Anterior cingulate cortex (tissue), 58 donors: ENCODE data around the gene HMGXB4.

Source experiments
- DNase-seq, 58 donors: peaks; one replicate each; lab custom pipeline; 2025; lab: John Stamatoyannopoulos, UW

The HMGXB4 gene

DNA sequence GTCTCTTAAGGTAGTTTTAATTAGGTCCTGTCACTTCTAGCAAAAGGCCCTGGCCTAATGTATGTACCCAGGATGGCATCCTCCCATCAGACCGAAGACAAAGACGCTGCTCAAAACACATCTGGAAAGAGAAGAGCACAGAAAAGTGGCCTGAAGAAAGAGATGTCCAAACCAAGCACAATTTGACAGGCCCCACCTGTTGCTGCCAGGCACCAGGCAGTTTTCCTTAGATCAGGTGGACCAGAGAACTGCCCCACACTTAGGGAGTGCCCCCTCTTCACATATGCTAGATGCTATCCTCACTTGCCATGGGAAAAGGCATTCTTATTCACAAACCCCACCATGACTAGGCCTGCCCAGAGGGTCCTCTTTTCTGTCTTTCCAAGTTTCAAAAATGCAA lies 3.3 kb upstream of the HMGXB4 start:
- no peak for DNase-seq

DNA sequence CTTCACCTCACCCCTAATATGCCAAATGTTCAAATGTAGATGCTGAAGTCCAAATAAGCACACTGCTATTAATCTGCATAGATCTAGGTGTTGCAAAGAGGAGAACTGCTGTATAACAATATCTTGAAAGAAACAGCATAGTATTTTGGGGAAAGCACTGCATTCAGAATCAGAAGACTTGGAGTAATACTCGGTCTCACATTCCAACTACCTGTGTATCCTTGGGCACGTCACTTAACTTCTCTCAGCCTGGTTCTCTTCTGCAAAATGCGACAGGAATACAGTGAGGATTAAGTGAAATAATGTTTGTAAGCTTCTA lies 332 bp upstream of the HMGXB4 start:
- DNase-seq = no peak

DNA sequence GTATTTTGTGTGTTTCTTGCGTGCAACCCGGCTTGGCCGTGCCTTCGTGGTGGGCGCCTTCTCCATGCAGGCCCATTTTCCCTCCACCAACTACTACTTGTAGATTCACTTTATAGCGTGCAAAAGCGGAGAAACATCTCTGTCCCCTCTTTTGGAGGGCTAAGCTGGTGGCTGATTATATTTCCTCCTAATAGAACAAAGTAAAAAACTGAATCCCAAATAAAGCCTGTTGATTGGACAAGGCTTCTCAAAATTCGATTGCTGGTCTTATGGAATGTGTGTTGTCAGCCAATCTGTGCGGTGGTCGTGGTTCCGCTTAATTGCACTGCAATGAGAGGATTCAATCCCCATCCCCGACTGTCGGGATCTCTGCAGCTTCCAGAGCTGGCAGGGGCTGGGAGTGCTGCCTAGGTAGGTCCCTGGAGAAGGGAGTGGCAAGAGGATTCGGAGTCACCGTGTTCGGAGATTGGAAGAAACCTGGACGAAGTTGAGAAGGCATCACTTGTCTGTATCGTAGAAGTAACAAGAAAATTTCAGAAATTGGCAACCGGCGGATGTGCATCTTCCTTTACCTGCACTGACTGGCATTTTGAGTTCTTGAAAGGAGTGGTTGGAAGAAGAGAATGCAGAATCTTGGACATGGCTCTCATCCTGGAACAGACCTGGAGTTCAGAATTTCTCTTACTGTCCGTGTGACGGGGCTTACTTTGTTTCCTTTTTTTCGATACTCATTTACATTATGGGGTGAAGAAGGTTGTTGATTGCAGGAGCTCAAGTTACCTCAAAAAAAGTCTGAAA lies 1.1 kb downstream of the HMGXB4 start:
- peak in 1 of 58 donors; percentile 1 for DNase-seq

DNA sequence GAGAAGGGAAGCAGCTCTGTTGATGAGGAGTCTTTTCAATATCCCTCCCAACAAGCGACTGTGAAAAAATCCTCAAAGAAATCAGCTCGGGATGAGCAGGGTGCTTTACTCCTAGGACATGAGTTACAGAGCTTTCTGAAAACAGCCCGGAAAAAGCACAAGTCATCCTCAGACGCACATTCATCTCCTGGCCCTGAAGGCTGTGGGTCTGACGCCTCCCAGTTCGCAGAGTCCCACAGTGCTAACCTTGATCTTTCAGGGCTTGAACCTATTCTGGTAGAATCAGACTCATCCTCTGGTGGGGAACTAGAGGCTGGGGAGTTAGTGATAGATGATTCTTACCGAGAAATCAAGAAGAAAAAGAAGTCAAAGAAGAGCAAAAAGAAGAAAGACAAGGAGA lies 7.7 kb downstream of the HMGXB4 start:
- DNase-seq = no peak

DNA sequence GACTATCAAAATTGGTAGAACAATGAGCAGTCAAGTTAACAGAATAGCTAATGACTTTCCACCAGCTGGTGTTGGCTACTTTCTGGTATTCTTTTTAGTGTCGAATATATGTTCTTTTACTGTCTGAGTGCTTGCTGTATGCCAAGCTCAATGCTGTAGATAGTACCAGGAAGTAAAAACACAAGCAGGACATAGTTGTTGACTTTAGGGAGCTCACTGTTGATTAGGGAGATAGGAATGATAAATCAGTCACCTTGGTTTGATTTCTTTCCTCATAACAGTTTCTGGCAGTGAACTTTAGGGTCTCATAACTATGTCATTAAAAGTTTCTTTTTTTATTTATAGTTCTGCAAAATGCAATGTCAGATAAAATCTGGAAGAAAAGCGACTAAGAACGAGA lies 9.0 kb downstream of the HMGXB4 start:
- DNase-seq = no peak

DNA sequence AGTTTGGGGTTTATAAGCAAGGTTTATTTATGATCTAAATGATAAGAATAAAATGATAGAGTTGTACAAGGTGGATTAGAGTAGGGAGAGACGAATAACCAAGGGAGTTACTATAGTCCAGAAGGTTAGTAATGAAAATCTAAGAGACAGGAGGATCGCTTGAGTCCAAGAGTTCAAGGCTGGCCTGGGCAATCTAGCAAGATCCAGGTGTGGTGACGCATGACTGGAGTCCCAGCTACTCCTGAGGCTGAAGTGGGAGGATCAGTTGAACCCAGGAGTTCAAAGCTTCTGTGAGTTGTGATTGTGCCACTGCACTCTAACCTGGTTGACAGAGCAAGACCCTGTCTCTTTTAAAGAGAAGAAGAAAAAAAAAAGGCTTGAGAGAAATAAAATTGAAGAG lies 12.3 kb downstream of the HMGXB4 start:
- no peak for DNase-seq

DNA sequence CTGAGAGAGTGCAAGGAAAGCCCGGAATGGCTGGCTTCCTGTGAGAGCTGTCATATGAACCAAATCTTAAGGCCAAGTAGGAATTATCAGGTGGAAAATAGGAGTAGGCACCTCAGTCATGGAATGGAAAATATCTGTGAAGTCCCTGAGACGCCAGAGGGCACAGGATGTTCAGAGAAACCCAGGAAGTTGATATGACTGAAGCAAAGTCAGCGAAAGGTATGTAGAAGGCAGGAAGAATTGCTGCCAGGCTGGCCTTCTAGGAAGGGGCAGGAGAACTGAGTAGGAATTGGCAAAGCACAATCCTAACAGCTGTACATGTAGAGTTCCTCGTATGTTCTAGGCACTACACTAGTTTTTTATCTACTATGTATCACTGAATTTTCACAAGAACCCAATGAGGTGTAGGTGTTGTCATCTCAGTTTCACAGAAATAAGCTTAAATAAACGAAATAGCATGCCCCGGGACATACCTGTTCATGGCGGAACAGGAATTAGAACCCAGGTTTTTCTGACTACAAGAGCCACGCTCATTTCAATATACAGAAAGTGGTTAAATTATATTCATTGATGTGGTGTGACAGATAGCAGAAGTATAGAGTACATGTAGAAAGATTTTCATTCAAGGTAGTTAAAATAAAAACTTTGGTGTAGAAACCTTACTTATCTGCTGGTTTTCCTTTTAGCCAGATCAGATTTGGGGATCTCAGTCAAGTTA lies 17.0 kb downstream of the HMGXB4 start:
- DNase-seq = no peak

DNA sequence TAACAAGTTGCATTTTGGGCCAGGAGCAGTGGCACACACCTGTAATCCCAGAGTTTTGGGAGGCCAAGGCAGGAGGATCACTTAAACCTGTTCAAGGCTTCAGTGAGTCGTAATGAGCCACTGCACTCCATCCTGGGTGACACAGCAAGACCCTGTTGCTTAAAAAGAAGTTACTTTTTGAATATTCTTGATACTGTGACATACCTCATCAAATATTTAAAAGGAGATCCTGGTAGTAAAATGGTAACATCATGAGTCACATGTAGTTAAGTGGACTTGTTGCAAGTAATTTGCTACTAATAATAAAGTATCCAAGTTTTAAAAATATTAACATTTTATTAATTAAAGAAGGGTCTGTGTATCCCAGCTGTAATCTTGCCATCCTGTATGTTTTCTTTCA lies 18.3 kb downstream of the HMGXB4 start:
- no peak for DNase-seq

DNA sequence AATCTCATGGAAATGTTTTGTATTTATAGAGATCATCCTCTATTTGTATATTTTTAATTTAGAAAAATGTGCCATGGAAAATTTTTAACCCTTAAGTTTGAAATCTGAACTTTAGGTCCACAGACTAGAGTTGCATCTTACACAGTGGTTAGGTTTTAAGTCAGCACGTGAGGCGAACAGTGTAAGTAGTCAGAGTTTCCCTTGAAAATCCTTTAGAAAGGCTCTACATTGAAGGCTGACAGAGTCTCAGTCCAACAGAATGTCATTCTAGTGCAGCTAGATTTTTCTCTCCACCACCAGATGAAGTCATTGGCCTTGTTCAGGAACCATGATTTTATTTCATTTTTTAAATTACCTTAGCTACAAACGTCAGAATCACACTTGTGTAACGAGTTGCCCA lies 18.7 kb downstream of the HMGXB4 start:
- DNase-seq = no peak

DNA sequence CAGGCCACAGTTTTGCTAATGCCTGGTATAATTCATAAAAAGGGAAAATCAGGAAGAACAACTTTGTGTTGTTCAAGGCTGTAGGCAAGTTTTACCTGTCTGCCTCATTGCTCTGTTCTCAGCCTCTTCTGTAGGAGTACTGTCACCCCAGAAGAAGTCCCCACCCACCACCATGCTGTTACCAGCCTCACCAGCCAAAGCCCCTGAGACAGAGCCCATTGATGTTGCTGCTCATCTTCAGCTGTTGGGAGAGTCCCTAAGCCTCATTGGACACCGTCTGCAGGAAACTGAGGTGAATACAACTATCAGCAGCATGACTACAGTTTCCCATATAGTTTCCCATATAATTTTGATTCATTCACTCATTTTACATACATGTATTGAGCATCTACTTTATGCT lies 30.8 kb downstream of the HMGXB4 start:
- DNase-seq = no peak

DNA sequence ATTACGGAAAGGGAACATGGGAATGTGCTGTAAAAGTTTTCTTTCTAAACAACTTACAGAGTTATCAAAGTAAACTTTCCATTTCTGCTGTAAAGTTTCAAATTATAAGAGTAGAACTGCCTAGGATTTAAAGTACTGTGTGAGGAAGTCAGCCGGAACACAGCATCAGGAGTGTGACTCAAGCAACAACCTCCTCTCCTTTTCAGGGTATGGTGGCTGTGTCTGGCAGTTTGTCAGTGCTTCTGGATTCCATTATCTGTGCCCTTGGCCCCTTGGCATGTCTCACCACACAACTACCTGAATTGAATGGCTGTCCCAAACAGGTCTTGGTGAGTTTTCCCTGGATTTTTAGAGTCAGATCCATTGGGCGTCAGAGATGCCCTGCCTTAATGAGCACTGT lies 35.5 kb downstream of the HMGXB4 start:
- no peak for DNase-seq

DNA sequence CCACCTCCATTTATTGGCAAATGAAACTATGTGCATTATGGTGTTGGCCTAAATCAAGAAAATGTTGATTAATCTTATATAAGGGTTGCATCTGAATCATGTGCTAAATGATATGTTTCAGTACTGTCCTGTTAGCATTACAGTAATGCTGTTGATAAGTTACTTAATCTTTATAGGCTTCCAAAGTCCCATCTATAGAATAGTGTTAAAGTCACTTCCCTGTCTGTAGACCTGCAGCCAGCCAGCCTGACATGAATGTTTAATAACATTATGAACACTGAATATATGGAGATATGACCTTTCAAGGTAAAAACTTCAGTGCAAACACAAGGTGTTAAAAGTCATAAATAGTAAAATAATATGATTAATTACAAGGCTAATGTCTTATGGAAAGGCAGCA lies 38.8 kb downstream of the HMGXB4 start:
- DNase-seq = no peak

DNA sequence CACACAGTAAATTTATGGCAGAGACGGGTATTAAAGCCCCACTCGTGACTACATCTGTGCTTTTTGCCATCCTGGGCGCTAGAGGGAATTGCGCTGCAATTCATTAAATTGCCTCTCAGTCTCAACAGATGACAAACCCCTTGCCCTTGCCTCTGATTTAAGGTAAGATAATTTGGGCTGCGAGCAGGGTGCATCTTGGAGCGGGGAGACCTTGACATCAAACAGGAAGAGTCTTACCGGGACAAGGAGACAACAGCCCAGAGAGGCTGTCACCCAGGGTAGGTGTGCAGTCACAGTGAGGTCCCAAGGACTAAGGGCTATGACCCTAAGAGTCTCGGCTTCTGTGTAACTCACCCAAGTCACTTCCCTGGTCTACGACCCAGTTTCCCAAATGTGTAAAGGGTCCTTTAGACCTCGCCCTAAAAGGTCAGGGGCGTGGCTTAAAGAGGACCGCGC lies 42.0 kb downstream of the HMGXB4 start:
- DNase-seq = peak in 9 of 58 donors; percentile 19 to 68 (median 59)

DNA sequence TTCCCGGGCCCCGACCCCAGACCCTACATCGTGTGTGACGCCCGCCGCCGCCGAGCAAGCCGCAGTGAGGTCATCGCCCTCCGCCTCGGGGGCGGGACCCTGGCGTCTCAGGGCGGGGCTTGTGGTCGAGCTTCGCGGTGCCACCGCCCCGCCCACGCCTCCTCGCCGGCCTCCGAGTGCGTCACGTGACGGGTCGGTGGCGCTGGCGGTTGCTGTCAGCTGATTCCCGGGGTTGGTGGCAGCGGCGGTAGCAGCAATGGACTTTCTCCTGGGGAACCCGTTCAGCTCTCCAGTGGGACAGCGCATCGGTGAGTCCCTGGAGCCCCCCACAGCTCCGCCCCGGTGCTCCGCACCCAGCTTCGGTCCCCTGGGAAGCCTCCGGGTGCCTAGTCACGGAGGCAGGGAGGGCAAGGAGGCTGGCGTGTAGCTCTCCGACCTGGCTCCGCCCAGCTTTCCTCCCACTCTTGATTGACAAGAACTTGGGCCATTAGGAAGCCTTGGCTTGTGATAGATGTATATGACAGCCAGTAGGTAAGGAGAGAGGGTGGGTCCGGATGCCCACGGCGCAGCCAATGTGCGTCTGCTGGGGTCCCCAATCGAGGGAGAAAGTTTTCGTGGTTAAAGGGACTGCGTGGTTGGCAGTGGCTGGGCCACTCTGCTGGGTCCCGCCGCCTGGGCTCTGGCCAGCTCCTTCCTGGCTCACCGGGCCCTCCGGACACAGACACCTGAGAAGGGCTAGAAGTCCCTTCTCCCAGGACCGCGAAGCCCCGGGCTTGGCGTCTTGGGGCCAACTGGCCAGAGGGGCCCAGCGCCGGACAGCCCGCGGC lies 42.6 kb downstream of the HMGXB4 start, which contains the start of gene TOM1:
TOM1 (plus strand) TSS at position 222 of the 827 bp plus-strand sequence; CDS start at position 257, 35 bp downstream.
- DNase-seq = peak; percentile 79 to 100 (median 96)

DNA sequence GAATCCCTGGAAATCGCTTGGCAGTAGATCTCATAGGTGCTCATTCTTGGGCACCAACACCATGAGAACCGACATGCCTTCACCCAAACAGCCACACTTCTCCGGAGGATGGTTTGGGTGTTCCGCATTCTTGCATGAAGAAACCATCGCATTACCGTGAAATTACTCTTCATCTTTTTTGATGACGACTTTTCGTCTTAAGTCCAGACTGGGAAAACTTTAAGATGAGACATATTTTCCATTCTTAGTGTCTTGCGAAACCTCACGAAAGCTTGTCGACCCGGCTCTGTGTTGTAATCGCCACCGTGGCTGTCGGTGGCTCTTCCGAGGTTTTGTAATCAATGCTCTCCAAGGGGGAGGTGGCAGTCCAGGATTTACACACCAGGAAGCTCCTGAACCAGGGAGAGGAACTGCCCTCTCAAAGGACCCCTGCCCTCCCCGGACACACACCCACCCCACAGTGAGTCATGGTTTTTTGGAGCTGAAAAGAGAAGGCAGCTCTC lies 44.1 kb downstream of the HMGXB4 start:
- peak in 1 of 58 donors; percentile 18 for DNase-seq

DNA sequence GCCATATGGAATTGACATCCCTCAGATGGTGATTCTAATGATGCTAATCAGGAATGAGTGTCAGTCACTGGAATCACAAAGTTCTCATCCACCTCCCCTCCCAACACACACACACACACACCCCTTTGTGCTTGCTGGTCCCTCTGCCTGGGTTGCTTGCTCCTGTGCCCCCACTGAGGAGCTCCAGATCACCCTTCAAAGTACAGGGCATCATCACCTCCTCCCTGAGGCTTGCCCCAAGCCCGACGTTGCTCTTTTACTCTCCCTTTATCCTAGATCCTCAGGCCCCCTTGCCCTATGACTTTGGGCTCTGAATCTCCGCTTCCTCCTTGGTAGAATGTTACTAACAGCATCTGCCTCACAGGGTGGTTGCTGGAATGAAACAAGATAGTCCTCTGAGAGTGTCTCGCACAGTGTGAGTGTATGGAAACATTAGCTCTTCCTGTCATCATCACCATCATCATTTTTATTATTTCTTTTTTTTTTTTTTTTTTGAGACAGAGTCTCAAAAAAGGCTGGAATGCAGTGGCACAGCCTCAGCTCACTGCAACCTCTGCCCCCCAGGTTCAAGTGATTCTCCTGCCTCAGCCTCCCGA lies 45.8 kb downstream of the HMGXB4 start:
- no peak for DNase-seq

DNA sequence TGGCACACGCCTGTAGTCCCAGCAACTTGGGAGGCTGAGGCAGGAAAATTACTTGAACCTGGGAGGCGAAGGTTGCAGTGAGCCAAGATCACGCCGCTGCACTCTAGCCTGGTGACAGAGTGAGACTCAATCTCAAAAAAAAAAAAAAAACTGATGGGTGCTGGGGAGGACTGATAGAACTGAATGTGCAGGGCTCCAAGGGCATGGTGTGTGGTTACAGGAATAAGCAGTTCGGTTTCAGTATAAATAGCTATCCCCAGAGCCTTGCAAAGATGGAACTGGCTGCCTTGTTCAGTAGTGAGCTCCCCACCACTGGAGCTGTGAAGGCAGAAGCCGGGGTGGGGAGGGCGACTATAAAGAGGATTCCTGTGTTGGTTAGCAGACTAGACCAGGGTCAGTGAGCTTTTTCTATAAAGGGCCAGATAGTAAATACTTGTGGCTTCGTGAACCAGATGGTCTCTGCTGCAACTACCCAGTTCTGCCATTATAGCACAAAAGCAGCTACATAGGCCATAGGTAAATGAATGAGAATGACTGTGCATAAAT lies 48.3 kb downstream of the HMGXB4 start:
- DNase-seq = no peak

DNA sequence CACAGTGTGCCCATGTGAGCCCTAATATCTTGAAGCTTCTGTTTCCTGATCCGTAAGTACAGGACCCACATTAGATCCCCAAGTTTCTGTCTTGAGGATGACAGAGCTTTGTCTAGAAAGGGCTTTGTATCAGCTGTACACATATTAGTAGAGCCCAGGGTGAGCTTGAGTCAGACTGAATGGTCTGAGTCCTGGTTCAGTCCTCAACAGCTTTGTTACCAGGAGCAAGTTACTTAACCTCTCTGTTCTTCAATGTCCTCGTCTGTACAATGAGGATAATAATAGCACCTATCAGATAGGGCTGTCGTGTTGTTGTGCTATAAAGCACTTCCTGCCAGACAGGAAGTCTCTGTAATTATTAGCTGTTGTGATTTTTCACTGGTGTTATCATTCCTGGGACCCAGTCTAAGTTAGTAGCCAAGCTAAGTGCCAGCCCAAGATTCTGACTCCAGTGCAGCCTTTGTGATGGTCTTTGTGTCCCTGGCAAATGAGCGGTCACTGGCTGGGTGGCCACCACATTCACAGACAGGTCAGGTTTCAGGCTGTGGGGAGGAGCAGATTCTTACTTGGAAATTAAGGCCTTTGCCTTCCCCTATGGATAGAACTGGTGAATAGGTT lies 49.2 kb downstream of the HMGXB4 start:
- DNase-seq = no peak

DNA sequence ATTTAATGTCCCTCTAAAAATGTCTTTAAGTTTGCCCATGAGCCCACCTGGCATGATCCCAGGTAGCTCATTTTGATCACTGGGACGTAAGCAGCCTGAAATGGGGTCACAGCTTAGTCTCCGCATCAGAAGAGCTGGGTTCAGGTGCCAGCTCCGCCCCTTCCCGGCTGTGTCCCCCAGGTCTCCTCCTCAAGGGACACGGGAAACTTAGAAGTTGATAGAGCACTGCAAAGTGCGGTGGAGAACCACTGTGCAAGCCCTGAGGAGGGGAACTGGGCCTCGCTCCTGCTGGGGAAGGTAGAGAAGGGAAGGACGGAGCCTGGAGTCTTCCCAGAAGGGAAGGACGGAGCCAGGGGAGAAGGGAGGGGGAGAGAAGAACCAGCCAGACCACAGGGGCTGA lies 50.1 kb downstream of the HMGXB4 start:
- DNase-seq = no peak

DNA sequence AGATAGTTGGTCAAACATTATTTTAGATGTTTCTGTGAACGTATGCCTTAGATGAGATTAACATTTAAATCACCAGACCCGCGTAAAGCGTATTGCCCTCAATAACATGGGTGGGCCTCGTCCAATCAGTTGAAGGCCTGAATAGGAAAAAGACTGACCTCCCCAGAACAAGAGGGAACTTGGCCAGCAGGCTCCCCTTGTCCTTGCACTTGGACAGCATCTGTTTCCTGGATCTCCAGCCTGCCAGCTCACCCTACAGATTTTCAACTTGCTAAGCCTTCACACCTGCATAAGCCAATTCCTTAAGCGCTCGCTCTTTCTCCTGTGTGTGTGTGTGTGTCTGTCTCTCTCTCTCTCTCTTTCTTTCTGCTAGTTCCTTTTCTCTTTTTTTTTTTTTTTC lies 50.6 kb downstream of the HMGXB4 start:
- no peak for DNase-seq
